Hippocampal formation (tissue), 2 donors: ENCODE measurements around the gene WDR27.
"Not testable (repeated sequence)": the region's sequence is repeated elsewhere in the genome, so short reads cannot be mapped to it uniquely, and the experiment has no call there.

Experiments
- DNase-seq, 2 donors: peaks; one replicate each; lab custom pipeline; 2025; lab: John Stamatoyannopoulos, UW

Gene WDR27

DNA sequence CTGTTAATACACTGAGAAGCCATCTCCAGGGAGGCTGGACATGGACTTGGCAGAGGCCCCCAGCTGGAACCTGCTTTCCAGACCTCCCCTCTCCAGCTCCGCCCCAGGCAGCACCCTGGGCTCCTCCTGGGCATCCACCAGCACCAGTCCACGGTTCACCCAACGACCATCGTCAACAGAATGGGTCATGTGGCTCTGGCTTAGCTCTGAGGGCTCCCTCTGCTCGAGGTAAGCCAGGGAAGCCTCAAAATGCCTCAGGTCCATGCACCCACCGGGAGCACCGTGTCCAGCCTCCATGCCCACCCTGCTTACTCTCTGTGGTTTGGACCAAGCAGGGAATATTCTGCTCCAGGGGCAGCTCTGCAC is 40.5 kb downstream of the WDR27 start:
- no peak for DNase-seq

GRCh38 chr6:169660751-169661390 is 41.0 kb downstream of the WDR27 start:
- no peak for DNase-seq

- DNase-seq, result no peak
Measured at GRCh38 chr6:169659820-169660610, 41.8 kb downstream of the WDR27 start.

- DNase-seq, result no peak
Measured at GRCh38 chr6:169657284-169657610, 44.6 kb downstream of the WDR27 start.

DNA sequence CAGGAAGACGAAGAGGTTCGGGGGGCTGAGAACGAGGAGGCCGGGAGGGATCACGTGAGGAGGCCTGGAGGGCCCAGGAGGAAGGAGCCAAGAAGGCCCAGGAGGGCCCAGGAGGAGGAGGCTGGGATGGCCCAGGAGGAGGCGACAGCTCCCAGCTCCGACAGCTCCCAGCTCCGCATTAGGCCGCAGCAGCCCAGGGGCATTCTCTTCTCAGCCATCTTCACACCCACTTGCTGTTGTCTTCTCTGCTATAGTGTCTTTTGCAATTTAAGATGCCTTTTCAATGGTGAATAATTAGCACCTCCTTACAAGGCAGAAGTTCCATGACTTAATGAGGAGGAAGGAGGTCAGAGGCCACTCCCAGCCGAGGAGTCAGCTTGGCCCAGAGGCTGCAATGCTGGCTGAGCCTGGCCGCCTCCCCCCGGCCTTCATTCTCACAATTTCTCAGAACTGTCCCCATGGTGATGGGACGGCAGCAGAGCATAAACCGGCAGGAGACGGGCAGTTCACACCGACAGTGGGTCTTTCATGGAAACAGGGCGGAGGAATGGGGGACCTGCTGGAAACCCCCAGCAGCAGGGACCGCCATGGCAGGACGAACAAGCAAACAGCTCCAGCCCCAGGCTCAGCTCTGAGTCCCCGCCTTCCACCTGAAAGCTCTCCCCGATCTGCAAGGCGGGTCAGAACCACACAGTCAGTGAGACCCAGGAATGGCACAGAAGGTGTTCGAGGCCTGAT is 45.1 kb downstream of the WDR27 start:
- no peak for DNase-seq

DNA sequence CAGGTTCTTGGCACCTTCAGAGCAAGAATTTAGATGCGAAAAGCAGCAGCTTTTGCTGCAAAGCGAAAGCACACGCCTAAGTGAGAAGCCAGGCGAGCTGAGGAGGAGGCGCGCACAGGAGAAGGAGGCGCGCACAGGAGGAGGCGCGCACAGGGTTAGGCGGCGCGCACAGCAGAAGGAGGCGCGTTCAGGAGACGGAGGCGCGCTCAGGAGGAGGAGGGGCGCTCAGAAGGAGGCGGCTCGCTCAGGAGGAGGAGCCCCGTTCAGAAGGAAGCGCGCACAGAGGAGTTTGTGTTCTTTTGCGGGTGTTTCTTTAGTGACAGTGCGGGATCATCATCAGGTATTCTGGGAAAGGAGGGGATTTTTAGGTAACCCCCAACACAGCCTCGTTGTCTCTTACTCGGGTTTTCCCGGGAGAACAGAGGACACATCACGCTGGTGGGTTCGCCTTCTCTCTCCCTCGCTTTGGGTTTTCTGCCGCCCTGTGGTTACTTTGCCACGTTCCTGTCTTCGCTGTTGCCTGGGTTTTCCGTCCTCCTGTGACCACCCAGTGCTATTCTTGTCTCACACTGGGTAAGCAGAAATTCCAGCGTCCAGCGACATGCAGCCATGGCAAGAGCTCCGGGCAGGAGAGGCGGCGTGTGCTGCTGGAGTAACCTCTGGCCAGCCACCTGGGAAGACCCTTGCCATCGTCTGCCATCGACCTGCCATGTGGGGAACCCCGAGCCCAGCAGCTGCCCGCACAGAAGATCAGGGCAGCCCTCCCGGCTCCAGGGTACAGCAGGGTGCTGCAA is 47.0 kb downstream of the WDR27 start:
- peak; percentile 29 to 60 for DNase-seq

GRCh38 chr6:169653691-169654090 is 48.1 kb downstream of the WDR27 start:
- no peak for DNase-seq

DNA sequence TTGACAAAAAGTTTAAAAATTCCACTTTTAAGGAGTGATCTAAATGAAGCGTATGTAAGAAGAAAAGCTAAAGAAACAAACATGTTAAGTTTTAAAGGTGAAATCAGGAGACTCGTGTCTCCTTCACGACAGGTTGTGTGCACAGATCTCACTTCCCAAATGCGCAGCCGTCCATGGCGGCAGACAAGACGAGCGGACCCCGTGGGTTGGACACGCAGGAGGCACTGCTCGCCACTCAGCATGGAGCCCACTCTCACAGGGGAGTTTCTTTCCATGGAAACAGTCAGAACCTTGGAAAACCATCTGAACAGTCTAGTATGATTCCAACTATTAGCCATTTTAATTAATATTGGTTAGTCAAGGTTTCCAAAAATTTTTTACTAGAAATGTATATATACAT is 48.9 kb downstream of the WDR27 start:
- no peak for DNase-seq

GRCh38 chr6:169651498-169651897 is 50.3 kb downstream of the WDR27 start:
- DNase-seq, result no peak

- no peak for DNase-seq
Measured at GRCh38 chr6:169650959-169651292, 50.9 kb downstream of the WDR27 start.

GRCh38 chr6:169650241-169650958 is 51.4 kb downstream of the WDR27 start:
- DNase-seq, result no peak

DNA sequence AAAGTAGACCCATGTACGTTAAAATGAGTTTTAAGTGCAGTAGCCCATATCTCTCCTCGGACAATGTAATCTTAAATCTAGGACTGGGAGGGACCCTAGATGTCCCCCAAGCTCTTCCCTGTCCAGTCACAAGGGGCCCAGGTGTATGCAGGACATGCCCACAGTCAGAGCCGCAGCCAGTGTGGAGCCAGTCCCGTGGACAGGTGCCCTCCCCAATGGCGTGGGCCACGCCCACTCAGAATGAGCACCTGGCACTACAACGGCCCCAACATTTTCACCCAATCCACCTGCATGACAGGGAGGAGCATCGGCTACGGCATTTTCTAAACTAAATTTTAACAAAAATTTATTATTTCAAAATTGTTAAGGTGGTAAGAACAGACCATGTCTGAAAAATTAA is 53.2 kb downstream of the WDR27 start:
- DNase-seq, result no peak

DNA sequence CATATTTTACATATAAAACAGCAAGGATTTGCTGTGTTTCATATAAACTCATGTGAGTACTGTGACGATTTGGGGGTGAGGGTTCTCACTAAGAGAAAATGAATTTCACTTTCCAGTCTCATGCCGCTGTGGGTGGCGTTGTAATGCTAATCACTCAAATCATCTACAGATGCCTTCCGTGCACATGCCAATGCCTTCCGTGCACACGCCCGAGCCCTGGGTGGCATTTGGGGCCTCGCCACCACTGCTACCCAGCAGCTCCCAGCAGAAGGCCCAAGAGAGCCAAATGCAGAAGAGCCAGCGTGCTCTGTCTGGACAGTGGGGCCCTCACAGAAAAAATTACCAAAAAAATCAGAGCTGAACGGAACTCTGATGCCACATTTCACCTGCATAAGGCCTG is 53.7 kb downstream of the WDR27 start:
- no peak for DNase-seq

DNA sequence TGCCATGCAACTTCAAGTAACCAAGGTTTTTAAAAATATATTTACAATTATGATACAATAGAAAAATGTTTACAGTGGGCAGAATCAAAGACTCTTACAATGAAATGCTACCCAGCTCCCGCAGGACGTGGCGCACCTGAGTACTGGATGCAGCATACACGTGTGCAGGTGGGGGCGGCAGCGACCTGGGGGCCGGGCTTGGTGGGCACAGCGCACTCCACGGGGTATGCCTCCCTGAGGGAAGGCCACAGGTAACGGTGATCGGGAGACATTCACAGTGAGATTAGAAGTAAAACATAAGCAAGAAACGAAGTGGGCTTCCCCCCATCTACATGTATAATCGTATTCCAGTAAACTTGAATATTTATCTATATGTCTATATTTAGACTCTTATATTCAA is 54.2 kb downstream of the WDR27 start:
- DNase-seq, result no peak

- DNase-seq, result no peak
Measured at GRCh38 chr6:169646906-169647567, 54.8 kb downstream of the WDR27 start.

DNA sequence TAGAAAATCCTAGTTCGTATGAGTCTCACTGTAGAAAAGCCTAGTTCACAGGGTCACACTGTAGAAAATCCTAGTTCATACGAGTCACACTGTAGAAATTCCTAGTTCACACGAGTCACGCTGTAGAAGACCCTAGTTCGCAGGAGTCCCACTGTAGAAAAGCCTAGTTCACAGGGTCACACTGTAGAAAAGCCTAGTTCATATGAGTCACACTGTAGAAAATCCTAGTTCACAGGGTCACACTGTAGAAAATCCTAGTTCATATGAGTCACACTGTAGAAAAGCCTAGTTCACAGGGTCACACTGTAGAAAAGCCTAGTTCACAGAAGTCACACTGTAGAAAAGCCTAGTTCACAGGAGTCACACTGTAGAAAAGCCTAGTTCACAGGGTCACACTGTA is 56.4 kb downstream of the WDR27 start:
- not testable (repeated sequence) for DNase-seq

DNA sequence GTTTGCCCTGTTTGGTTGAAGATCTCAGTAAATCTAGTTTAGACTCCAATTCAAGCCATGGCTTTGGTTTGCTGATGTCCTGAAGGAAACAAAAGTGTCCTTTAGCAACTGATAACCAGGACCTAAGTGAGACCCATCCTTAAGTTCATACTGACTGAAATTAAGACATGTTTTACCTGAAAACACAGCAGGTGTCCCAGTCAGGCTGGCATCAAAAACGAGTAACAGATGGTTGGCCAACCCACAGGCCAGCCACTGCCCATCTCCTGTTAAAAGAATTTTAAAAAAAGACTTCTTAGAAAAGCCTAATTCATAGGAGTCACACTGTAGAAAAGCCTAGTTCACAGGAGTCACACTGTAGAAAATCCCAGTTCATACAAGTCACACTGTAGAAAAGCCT is 58.3 kb downstream of the WDR27 start:
- DNase-seq, result no peak

- DNase-seq, result no peak
Measured at GRCh38 chr6:169642455-169642854, 59.4 kb downstream of the WDR27 start.

DNA sequence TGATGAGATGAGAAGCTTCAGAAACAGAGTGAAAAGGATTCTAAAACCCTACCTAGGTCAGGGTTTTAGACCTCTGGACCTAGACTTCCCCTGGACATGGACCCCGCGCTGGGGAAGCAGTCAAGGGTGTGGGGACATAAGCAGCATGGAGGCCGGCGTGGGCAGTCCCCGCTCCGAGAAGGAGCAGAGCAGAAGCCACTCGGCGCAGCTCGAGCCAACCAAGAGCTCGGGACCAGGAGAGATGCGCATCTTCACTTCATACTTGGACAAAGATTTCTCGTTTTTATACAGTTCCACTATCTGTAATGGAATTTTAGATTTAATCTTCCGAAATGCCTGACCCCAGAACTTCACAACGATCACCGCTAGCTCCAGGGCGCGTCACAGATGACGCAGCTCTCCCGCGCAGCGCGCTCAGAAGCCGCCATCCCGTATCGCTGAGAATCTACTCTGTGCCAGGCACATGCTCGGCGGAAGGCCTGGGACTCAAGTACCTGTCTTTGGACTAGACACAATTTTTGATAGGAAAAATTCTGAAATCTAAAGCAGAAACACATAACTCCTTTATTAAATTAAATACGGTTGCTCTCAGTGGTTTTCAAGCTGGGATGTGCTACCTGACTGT is 60.3 kb downstream of the WDR27 start:
- no peak for DNase-seq

- DNase-seq, result no peak
Measured at GRCh38 chr6:169640983-169641382, 60.8 kb downstream of the WDR27 start.

DNA sequence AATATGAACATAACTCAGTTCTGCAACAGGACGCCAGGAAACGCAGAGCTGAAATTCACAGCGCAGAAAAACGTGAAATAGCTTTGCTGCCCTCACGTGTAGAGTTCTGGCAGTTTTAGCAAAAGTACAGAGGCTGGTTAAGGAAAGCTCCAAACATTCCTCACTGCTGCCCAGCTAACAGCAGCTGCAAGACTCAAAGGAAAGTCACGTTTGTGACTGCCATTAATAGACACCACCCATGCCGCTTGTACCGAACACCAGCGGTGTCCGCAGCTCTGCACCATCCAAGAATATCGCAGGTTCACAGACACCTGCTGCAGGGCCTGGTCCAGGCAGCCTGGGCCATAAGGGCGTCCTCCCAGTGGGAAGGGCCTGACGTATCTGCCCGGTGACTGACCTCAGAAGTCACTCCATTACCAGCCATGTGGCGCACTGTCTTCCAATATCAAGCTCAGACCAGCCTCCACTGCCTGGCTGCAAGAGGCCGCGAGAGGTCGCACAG is 61.4 kb downstream of the WDR27 start:
- no peak for DNase-seq
